Endothelial cell of umbilical vein (primary cell): Measurements from ENCODE around the gene BSPRY. TPM values are rescaled to one million over a fixed set of nuclear protein-coding genes. Genes with fewer than 3 reads are reported as not detected.

Experiments used
- BruUV-seq: library from RNA; stranded (reverse); fragments of 400-500 nt; replicated peaks from 2 replicates; lab custom pipeline; 2021; lab: Mats Ljungman, UMichigan
- CTCF ChIA-PET: fragments of 300-600, 350-600 bp; sonication (Branson Sonifier 250); formaldehyde crosslinking; loops from one replicate; lab custom pipeline; 2021; ENCODE audit warnings: antibody characterized with exemption, inconsistent platforms; lab: Charles Lee
- POLR2A ChIA-PET: fragments of 300-600, 350-600 bp; sonication (Branson Sonifier 250); formaldehyde crosslinking; loops from one replicate; lab custom pipeline; 2021; ENCODE audit warnings: antibody characterized with exemption, inconsistent platforms; lab: Charles Lee
- DNase-seq: peaks from one replicate; pipeline ENCODE4 v3.0.0-alpha.2; 2011; ENCODE audit warnings: low read depth, low spot score
- FAIRE-seq: peaks from 2 replicates; lab custom pipeline; 2011; peaks lifted over from hg19 to GRCh38; lab: Jason Lieb, UNC
- H2AFZ ChIP-seq: 2 replicates; pipeline ENCODE4 v1.6.0; 2012; ENCODE audit warnings: low read depth, low read length, control low read depth, inconsistent platforms
- H3K27ac ChIP-seq: 2 replicates; pipeline ENCODE4 v1.5.1; 2011; ENCODE audit warnings: low read depth, mild to moderate bottlenecking, control low read depth, low read length, moderate library complexity; ENCODE audit not compliant: insufficient read depth
- H3K27me3 ChIP-seq, 2 experiments: 2 replicates each; pipeline versions ENCODE4 v1.6.0 to v1.6.1; 2011; ENCODE audit warnings: low read length in 2 of 2, mixed read lengths in 1 of 2; ENCODE audit not compliant: control insufficient read depth in 2 of 2, insufficient read depth in 2 of 2
- H3K36me3 ChIP-seq, 2 experiments: 2 replicates in 1 of 2; 3 replicates in 1 of 2; pipeline ENCODE4 v1.5.1; 2011; ENCODE audit warnings: low read length in 2 of 2, mild to moderate bottlenecking in 1 of 2, moderate library complexity in 1 of 2; ENCODE audit not compliant: control insufficient read depth in 2 of 2, insufficient read depth in 2 of 2; ENCODE audit errors: extremely low read depth in 1 of 2
- H3K4me1 ChIP-seq: 3 replicates; pipeline ENCODE4 v1.5.1; 2011; ENCODE audit warnings: mild to moderate bottlenecking, low read length; ENCODE audit not compliant: control insufficient read depth, insufficient read depth; ENCODE audit errors: extremely low read depth
- H3K4me2 ChIP-seq: 2 replicates; pipeline ENCODE4 v1.6.1; 2011; ENCODE audit warnings: low read length, control low read depth, mixed read lengths; ENCODE audit not compliant: insufficient read depth
- H3K4me3 ChIP-seq, 3 experiments: fragments of 200-600 bp in 1 of 3; sonication (generic), shearing (Covaris generic) in 1 of 3; replicated peaks in 1 of 3; 2 replicates each; pipeline ENCODE4 v1.5.1; 2011 to 2016; ENCODE audit warnings: control low read depth in 3 of 3, low read length in 3 of 3, mild to moderate bottlenecking in 2 of 3, inconsistent platforms in 1 of 3, low read depth in 1 of 3, moderate library complexity in 1 of 3; ENCODE audit not compliant: insufficient read depth in 1 of 3
- H3K79me2 ChIP-seq: 2 replicates; pipeline ENCODE4 v1.6.0; 2012; ENCODE audit warnings: low read length, inconsistent platforms; ENCODE audit not compliant: control insufficient read depth, insufficient read depth
- H3K9ac ChIP-seq: replicated peaks from 2 replicates; pipeline ENCODE3; 2011; ENCODE audit warnings: low read length, control low read depth; ENCODE audit not compliant: insufficient read depth; ENCODE audit errors: extremely low read depth
- H3K9me1 ChIP-seq: replicated peaks from 3 replicates; pipeline ENCODE4 v1.6.0; 2011; ENCODE audit warnings: mild to moderate bottlenecking, low read length; ENCODE audit not compliant: control insufficient read depth, insufficient read depth; ENCODE audit errors: extremely low read depth
- H3K9me3 ChIP-seq: replicated peaks from 2 replicates; pipeline ENCODE4 v1.5.1; 2012; ENCODE audit warnings: low read length, inconsistent platforms; ENCODE audit not compliant: control insufficient read depth, insufficient read depth
- H4K20me1 ChIP-seq: replicated peaks from 2 replicates; pipeline ENCODE3; 2011; ENCODE audit warnings: mild to moderate bottlenecking, low read length; ENCODE audit not compliant: control insufficient read depth, insufficient read depth; ENCODE audit errors: extremely low read depth
- CTCF ChIP-seq, 2 donors: IDR thresholded peaks; 1 replicate in 1 of 2; 2 replicates in 1 of 2; pipeline ENCODE4 v1.5.1; 2011; ENCODE audit warnings: low read length in 2 of 2, mild to moderate bottlenecking in 2 of 2, moderate library complexity in 2 of 2, control low read depth in 1 of 2, inconsistent platforms in 1 of 2, low read depth in 1 of 2; ENCODE audit not compliant: insufficient read depth in 1 of 2; ENCODE audit errors: extremely low read depth in 1 of 2
- EZH2 ChIP-seq: IDR thresholded peaks from 2 replicates; pipeline ENCODE4 v1.6.1; 2012; ENCODE audit warnings: borderline replicate concordance, low read depth, mild to moderate bottlenecking, moderate library complexity, low read length, inconsistent platforms; ENCODE audit not compliant: severe bottlenecking
- FOS ChIP-seq: IDR thresholded peaks from 2 replicates; pipeline ENCODE4 v1.6.1; 2011; ENCODE audit warnings: mild to moderate bottlenecking, low read length, moderate library complexity, borderline replicate concordance; ENCODE audit not compliant: insufficient read depth
- GATA2 ChIP-seq: IDR thresholded peaks from 2 replicates; pipeline ENCODE4 v1.7.0; 2011; ENCODE audit warnings: low read depth, mild to moderate bottlenecking, moderate library complexity, mixed read lengths, low read length; ENCODE audit not compliant: insufficient read length, insufficient read depth
- JUN ChIP-seq: IDR thresholded peaks from 2 replicates; pipeline ENCODE4 v1.6.1; 2011; ENCODE audit warnings: borderline replicate concordance, low read depth; ENCODE audit not compliant: insufficient read length, insufficient read depth
- MAX ChIP-seq: IDR thresholded peaks from 2 replicates; pipeline ENCODE4 v1.6.1; 2011; ENCODE audit not compliant: insufficient read depth, insufficient read length
- MYC ChIP-seq: IDR thresholded peaks from one replicate; pipeline ENCODE4 v1.6.1; 2011; ENCODE audit warnings: mild to moderate bottlenecking, low read depth, low read length
- POLR2A ChIP-seq: IDR thresholded peaks from 2 replicates; pipeline ENCODE4 v1.6.1; 2012; ENCODE audit warnings: low read depth, mild to moderate bottlenecking, control low read depth, low read length
- POLR2AphosphoS5 ChIP-seq: IDR thresholded peaks from 2 replicates; pipeline ENCODE4 v1.6.1; 2012; ENCODE audit warnings: low read depth, mild to moderate bottlenecking, control low read depth, low read length, moderate library complexity; ENCODE audit not compliant: insufficient read depth
- dilution Hi-C: fragments of 300-500 bp; cut with MboI; formaldehyde crosslinking; loops from one replicate; pipeline ENCODE4 v1.15.0; 2019; ENCODE audit warnings: low sequenced_read_pairs; ENCODE audit not compliant: extremely low pct_ligation_motif_present
- intact Hi-C: fragments of 100-400 bp; cut with micrococcal nuclease; formaldehyde crosslinking; loops from one replicate; pipeline ENCODE4 v1.10.0; 2022
- polyA plus RNA-seq, 4 experiments: library from polyadenylated mRNA; depleted of rRNA in 3 of 4; stranded (reverse) in 3 of 4; unstranded in 1 of 4; fragments of >200 nt; gene quantifications; 2 replicates each; pipeline versions ENCODE4 v1.2.1 to v1.2.3, GENCODE V29; 2011 to 2012; ENCODE audit warnings: missing spikeins in 1 of 4
- total RNA-seq: library from RNA; stranded (reverse); gene quantifications from 2 replicates; pipeline ENCODE4 v1.2.3, GENCODE V29; 2021

Gene BSPRY
- total and polyA plus RNA-seq, 2 donors (not counting 3 experiments of a cell fraction or from before 2014, with no cell fraction given), result not detected

- Histone ChIP-seq H3K27me3 (no peaks in the 10 kb centered on the region), H3K4me3 (no peak overlapping the region), H3K27ac (no peak overlapping the region), H3K4me1 (peaks cover 20% of the 10 kb centered on the region), H3K9me1 (no peaks in the 10 kb centered on the region), H2AFZ (no peak overlapping the region), H3K4me2 (no peak overlapping the region), H3K9me3 (no peaks in the 10 kb centered on the region), H3K9ac (no peak overlapping the region), H3K79me2 (no peaks in the 10 kb centered on the region), H4K20me1 (no peaks in the 10 kb centered on the region), H3K36me3 (peaks cover 0 to 2% of the 10 kb centered on the region in 2 experiments)
- TF ChIP-seq CTCF (IDR thresholded peaks at IDR 0.05; ENCODE audit: extremely low read depth in 1 of 2, insufficient read depth in 1 of 2, low read depth in 1 of 2, low read length in 2 of 2), result no peak
- no peak for FAIRE-seq
- intact Hi-C loops, result no loop called here
- no TSS peak for BruUV-seq
- dilution Hi-C loops, result no loop called here
- CTCF ChIA-PET, result no interaction called here
- POLR2A ChIA-PET, result no interaction called here
- no peak for DNase-seq
Measured at GRCh38 chr9:113395000-113395861, 45.9 kb downstream of the BSPRY start.

DNA sequence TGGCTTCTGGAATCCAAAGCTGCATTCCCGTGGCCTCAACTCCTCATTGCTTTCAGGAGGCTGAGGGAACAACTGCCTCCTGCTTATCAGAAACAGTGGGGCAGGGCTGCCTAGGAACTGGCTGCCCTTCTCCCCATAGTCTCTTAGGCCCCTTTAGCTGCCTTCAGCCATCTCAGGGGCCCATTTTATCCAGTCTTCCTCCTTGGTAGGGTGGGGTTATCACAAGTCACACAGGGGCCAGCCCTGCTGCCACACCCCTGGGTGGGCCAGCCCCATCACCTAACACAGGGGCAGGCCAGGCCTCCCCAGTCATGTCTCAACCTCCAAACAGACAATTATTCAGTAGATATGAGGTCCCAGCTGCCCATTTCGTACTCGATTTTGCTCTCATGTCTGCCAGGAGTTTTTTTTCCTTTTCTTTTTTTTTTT, 47.9 kb downstream of the BSPRY start:
- CTCF ChIA-PET, result interaction anchor here (1.4 kb wide), 1 partner anchor 13 kb away, joined by 4 read pairs; the partner anchor contains the start of genes C9orf43 and POLE3
- Histone ChIP-seq H3K27ac (no peak overlapping the region), H3K9me1 (no peaks in the 10 kb centered on the region), H3K79me2 (no peaks in the 10 kb centered on the region), H3K4me3 (no peak overlapping the region), H3K36me3 (no peaks in the 10 kb centered on the region), H3K27me3 (no peaks in the 10 kb centered on the region), H3K9ac (no peak overlapping the region), H3K9me3 (no peaks in the 10 kb centered on the region), H2AFZ (no peak overlapping the region), H4K20me1 (no peaks in the 10 kb centered on the region), H3K4me2 (no peak overlapping the region), H3K4me1 (peaks cover 24% of the 10 kb centered on the region)
- dilution Hi-C loops (no loop called here), intact Hi-C loops (no loop called here)
- no TSS peak for BruUV-seq
- FAIRE-seq (no peak), DNase-seq (no peak)
- TF ChIP-seq JUN (no peak), EZH2 (no peak), POLR2AphosphoS5 (no peak), CTCF (IDR thresholded peaks at IDR 0.05; ENCODE audit: extremely low read depth in 1 of 2, insufficient read depth in 1 of 2, low read depth in 1 of 2, low read length in 2 of 2) (no peak), MAX (no peak), GATA2 (no peak), FOS (no peak), POLR2A (no peak), MYC (no peak)
- POLR2A ChIA-PET, result no interaction called here
